H9 (cell line): ENCODE data around the gene NDUFV3. TPM values are rescaled to one million over a fixed set of nuclear protein-coding genes. Genes with fewer than 3 reads are reported as not detected.

ENCODE experiments used
- DNase-seq: peaks from one replicate; pipeline ENCODE4 v3.0.0-alpha.2; 2017
- H2AFZ ChIP-seq: one replicate; pipeline ENCODE4 v1.6.1; 2013; ENCODE audit warnings: mild to moderate bottlenecking, low read length, control low read depth, moderate library complexity
- H2AK5ac ChIP-seq: 2 replicates; pipeline ENCODE4 v1.6.1; 2013; ENCODE audit warnings: low read length, control low read depth, mixed read lengths; ENCODE audit not compliant: insufficient read length
- H2BK120ac ChIP-seq: one replicate; pipeline ENCODE4 v1.6.1; 2013; ENCODE audit warnings: low read depth, mild to moderate bottlenecking, low read length, control low read depth, inconsistent platforms; ENCODE audit not compliant: poor library complexity, severe bottlenecking
- H2BK12ac ChIP-seq: 2 replicates; pipeline ENCODE4 v1.6.1; 2013; ENCODE audit warnings: low read length, control low read depth, mixed read lengths, low read depth; ENCODE audit not compliant: insufficient read length
- H2BK15ac ChIP-seq: 2 replicates; pipeline ENCODE4 v1.6.1; 2013; ENCODE audit warnings: low read depth, low read length, control low read depth
- H2BK20ac ChIP-seq: one replicate; pipeline ENCODE4 v1.6.1; 2013; ENCODE audit warnings: low read depth, mild to moderate bottlenecking, low read length, control low read depth, inconsistent platforms; ENCODE audit not compliant: poor library complexity, severe bottlenecking
- H2BK5ac ChIP-seq: 2 replicates; pipeline ENCODE4 v1.6.1; 2013; ENCODE audit warnings: low read length, control low read depth, mixed read lengths; ENCODE audit not compliant: insufficient read length
- H3K14ac ChIP-seq: 2 replicates; pipeline ENCODE4 v1.6.1; 2013; ENCODE audit warnings: low read length, control low read depth; ENCODE audit not compliant: insufficient read depth
- H3K18ac ChIP-seq: 2 replicates; pipeline ENCODE4 v1.6.1; 2013; ENCODE audit warnings: low read depth, mild to moderate bottlenecking, mixed read lengths, low read length, control low read depth; ENCODE audit not compliant: insufficient read length
- H3K23ac ChIP-seq: 2 replicates; pipeline ENCODE4 v1.6.1; 2013; ENCODE audit warnings: low read length, control low read depth, mixed read lengths, low read depth; ENCODE audit not compliant: insufficient read length
- H3K23me2 ChIP-seq: 2 replicates; pipeline ENCODE4 v1.6.1; 2013; ENCODE audit warnings: low read depth, mild to moderate bottlenecking, mixed read lengths, low read length, control low read depth; ENCODE audit not compliant: insufficient read length, poor library complexity, severe bottlenecking
- H3K27ac ChIP-seq: 2 replicates; pipeline ENCODE4 v1.5.1; 2013; ENCODE audit warnings: low read length, control low read depth, mixed read lengths, low read depth; ENCODE audit not compliant: insufficient read length
- H3K27me3 ChIP-seq: 2 replicates; pipeline ENCODE4 v1.6.1; 2013; ENCODE audit warnings: low read length, control low read depth, inconsistent platforms; ENCODE audit not compliant: insufficient read depth
- H3K4ac ChIP-seq: 2 replicates; pipeline ENCODE4 v1.6.1; 2013; ENCODE audit warnings: low read depth, mild to moderate bottlenecking, control low read depth, inconsistent platforms, low read length, moderate library complexity
- H3K4me1 ChIP-seq: 2 replicates; pipeline ENCODE4 v1.6.1; 2013; ENCODE audit warnings: low read length, control low read depth, inconsistent platforms; ENCODE audit not compliant: insufficient read depth
- H3K4me2 ChIP-seq: 2 replicates; pipeline ENCODE4 v1.6.1; 2013; ENCODE audit warnings: low read length, control low read depth, mixed read lengths; ENCODE audit not compliant: insufficient read length, insufficient read depth
- H3K56ac ChIP-seq: 2 replicates; pipeline ENCODE4 v1.6.1; 2013; ENCODE audit warnings: low read depth, mild to moderate bottlenecking, mixed read lengths, low read length, control low read depth; ENCODE audit not compliant: insufficient read length
- H3K79me1 ChIP-seq: 2 replicates; pipeline ENCODE4 v1.6.1; 2013; ENCODE audit warnings: low read depth, mild to moderate bottlenecking, moderate library complexity, low read length, control low read depth, inconsistent platforms; ENCODE audit not compliant: insufficient read depth, poor library complexity, severe bottlenecking
- H3K79me2 ChIP-seq: 2 replicates; pipeline ENCODE4 v1.6.1; 2013; ENCODE audit warnings: low read length, control low read depth, inconsistent platforms; ENCODE audit not compliant: insufficient read depth
- H3K9ac ChIP-seq: 2 replicates; pipeline ENCODE4 v1.6.1; 2013; ENCODE audit warnings: low read length, control low read depth, mixed read lengths; ENCODE audit not compliant: insufficient read length; ENCODE audit errors: extremely low read depth
- H3K9me3 ChIP-seq: one replicate; pipeline ENCODE4 v1.6.1; 2013; ENCODE audit warnings: low read depth, low read length, inconsistent platforms; ENCODE audit not compliant: control insufficient read depth
- H3T11ph ChIP-seq: one replicate; pipeline ENCODE4 v1.6.1; 2013; ENCODE audit warnings: mild to moderate bottlenecking, low read length, control low read depth, inconsistent platforms
- H4K20me1 ChIP-seq: one replicate; pipeline ENCODE4 v1.6.1; 2013; ENCODE audit not compliant: control insufficient read depth, insufficient read length, insufficient read depth
- H4K5ac ChIP-seq: 2 replicates; pipeline ENCODE4 v1.6.1; 2013; ENCODE audit warnings: low read depth, mild to moderate bottlenecking, mixed read lengths, low read length, control low read depth; ENCODE audit not compliant: insufficient read length
- H4K8ac ChIP-seq: replicated peaks from 2 replicates; pipeline ENCODE4 v1.6.1; 2013; ENCODE audit warnings: low read length, control low read depth, mixed read lengths, low read depth; ENCODE audit not compliant: insufficient read length
- H4K91ac ChIP-seq: 2 replicates; pipeline ENCODE4 v1.6.1; 2013; ENCODE audit warnings: low read depth, mild to moderate bottlenecking, moderate library complexity, mixed read lengths, low read length, control low read depth; ENCODE audit not compliant: insufficient read length
- H3K27ac Mint-ChIP-seq, 3 experiments: 2 replicates in 2 of 3; 3 replicates in 1 of 3; pipeline ENCODE4 v1.8.0; 2020 to 2021; ENCODE audit warnings: mixed read lengths in 3 of 3, mild to moderate bottlenecking in 1 of 3, moderate library complexity in 1 of 3
- H3K27me3 Mint-ChIP-seq: 2 replicates; pipeline ENCODE4 v1.8.0; 2021; ENCODE audit warnings: low read depth, mild to moderate bottlenecking, moderate library complexity, mixed read lengths
- H3K36me3 Mint-ChIP-seq, 3 experiments: 2 replicates in 2 of 3; 3 replicates in 1 of 3; pipeline ENCODE4 v1.8.0; 2020 to 2021; ENCODE audit warnings: low read depth in 3 of 3, mixed read lengths in 3 of 3; ENCODE audit not compliant: insufficient read depth in 1 of 3
- H3K4me1 Mint-ChIP-seq, 2 experiments: 2 replicates each; pipeline ENCODE4 v1.8.0; 2020; ENCODE audit warnings: mixed read lengths in 2 of 2
- H3K4me3 Mint-ChIP-seq, 2 experiments: 2 replicates in 1 of 2; 3 replicates in 1 of 2; pipeline ENCODE4 v1.8.0; 2020 to 2021; ENCODE audit warnings: mild to moderate bottlenecking in 2 of 2, mixed read lengths in 2 of 2, moderate library complexity in 1 of 2
- H3K9me3 Mint-ChIP-seq, 2 experiments: 2 replicates in 1 of 2; 3 replicates in 1 of 2; pipeline ENCODE4 v1.8.0; 2020; ENCODE audit warnings: mild to moderate bottlenecking in 2 of 2, mixed read lengths in 2 of 2, moderate library complexity in 1 of 2
- CTCF ChIP-seq: fragments of 200-600 bp; sonication (generic); conservative IDR thresholded peaks from 3 replicates; pipeline ENCODE4 v1.8.0; 2021; ENCODE audit warnings: antibody characterized with exemption, mild to moderate bottlenecking
- WGBS: extraction: QIAGEN DNeasy Blood & Tissue Kit; methylation state at CpG from one replicate; pipeline ENCODE4 v1.1.7; 2013; ENCODE audit warnings: missing lambda C conversion rate, low lambda C conversion rate, mixed read lengths; ENCODE audit not compliant: insufficient read length; ENCODE audit errors: extremely low coverage; 5-methylcytosine and 5-hydroxymethylcytosine counted together
- total RNA-seq: library from RNA; stranded (reverse); gene quantifications from 2 replicates; pipeline ENCODE4 v1.2.1, GENCODE V29; 2021

The NDUFV3 gene
- total RNA-seq, 1 experiment from 2014 or later = 35.6 TPM

DNA sequence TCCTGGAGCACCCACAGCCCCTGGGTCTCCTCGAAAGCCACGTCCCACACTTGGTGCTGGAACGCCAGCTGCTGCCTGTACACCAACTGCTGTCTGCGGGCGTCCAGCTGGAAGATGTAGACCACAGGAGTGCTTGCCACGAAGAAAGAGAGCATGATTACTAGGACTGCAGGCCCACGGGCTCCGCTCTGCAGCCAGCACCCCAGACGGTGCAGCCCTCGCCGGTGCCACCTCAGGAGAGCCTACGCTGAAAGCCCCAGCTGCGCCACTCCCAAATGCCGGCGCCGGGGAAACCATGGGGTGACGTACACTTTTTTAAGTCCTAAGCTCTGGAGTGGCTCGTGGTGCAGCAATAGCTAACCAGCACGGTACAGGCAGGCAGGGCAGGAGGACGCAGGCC lies 39.5 kb upstream of the NDUFV3 start:
- no peak for TF ChIP-seq CTCF
- Mint-ChIP-seq H3K4me3 (no peak overlapping the region), H3K4me1 (no peaks in the 10 kb centered on the region), H3K27me3 (no peaks in the 10 kb centered on the region), H3K36me3 (peaks cover 57 to 95% (median 92%) of the 10 kb centered on the region in 3 experiments), H3K9me3 (no peaks in the 10 kb centered on the region), H3K27ac (no peak overlapping the region)
- no peaks in the 10 kb centered on the region for H3K27me3 ChIP-seq
- no peak overlapping the region for H3K23ac ChIP-seq
- H3K4ac ChIP-seq = no peak overlapping the region
- no peak overlapping the region for H3K14ac ChIP-seq
- H3T11ph ChIP-seq = no peak overlapping the region
- H3K56ac ChIP-seq = no peak overlapping the region
- H3K9me3 ChIP-seq = no peaks in the 10 kb centered on the region
- no peak overlapping the region for H2BK12ac ChIP-seq
- H4K20me1 ChIP-seq = no peaks in the 10 kb centered on the region
- no CpG with 5 or more reads among the region's 20 CpGs for whole genome bisulfite sequencing
- no peaks in the 10 kb centered on the region for H3K79me1 ChIP-seq
- H3K23me2 ChIP-seq = no peaks in the 10 kb centered on the region
- H2BK120ac ChIP-seq = no peak overlapping the region
- H3K4me2 ChIP-seq = no peak overlapping the region
- peaks cover under 1% of the 10 kb centered on the region; the same call in 1 of the 2 replicates for H3K79me2 ChIP-seq
- no peak overlapping the region for H2AFZ ChIP-seq
- H3K4me1 ChIP-seq = no peaks in the 10 kb centered on the region
- no peak overlapping the region for H4K5ac ChIP-seq
- DNase-seq = no peak
- no peak overlapping the region for H2AK5ac ChIP-seq
- no peak overlapping the region for H3K18ac ChIP-seq
- no peak overlapping the region for H2BK15ac ChIP-seq
- no peak overlapping the region for H4K91ac ChIP-seq
- H3K9ac ChIP-seq = no peak overlapping the region
- no peak overlapping the region for H4K8ac ChIP-seq
- no peak overlapping the region for H3K27ac ChIP-seq
- no peak overlapping the region for H2BK20ac ChIP-seq
- no peak overlapping the region for H2BK5ac ChIP-seq
